ENCODE results near the gene BCL2.

Gene BCL2

GRCh38 chr18:63106727-63107126, 212.8 kb downstream of the BCL2 start:
- no peak for DNase-seq (ENCODE audit: low read depth)

- no peak for DNase-seq (ENCODE audit: low read depth)
These were observed 213.8 kb downstream of the BCL2 start for GRCh38 chr18:63105636-63106316.

GRCh38 chr18:63104868-63105267, 214.7 kb downstream of the BCL2 start:
- no peak for DNase-seq (ENCODE audit: low read depth)

DNA sequence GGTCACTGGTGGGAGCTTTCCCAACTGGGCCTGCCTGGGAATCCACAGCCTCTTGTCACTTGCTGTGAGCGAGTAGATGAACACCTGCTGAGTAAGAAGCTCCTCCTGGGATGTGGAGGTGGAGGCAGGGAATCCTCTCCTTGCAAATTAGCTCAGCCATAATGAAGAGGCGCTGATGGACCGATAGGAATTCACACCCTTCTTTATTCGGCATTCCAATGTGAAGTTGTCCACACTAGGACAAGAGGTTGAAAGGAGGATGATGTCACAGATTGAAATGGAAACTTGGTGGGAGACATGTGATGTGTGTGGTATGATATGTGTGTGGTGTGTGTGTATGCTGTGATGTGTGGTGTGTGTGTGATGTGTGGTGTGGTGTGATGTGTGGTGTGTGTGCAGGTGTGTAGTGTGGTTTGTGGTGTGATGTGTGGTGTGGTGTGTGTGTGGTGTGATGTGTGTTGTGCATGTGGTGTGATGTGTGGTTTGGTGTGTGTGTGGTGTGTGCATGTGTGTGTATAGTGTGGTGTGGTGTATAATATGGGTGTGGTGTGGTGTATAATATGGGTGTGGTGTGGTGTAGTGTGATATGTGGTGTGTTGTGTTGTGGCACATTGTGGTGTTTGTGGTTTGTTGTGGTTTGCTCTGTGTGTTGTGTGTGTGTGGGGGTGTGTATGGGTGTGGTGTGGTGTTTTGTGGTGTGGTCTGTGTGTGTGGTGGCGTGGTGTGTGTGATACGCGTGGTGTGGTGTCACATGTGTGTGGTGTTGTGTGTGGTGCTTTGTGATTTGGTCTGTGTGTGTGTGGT, 216.4 kb downstream of the BCL2 start:
- DNase-seq (ENCODE audit: low read depth), result no peak

DNA sequence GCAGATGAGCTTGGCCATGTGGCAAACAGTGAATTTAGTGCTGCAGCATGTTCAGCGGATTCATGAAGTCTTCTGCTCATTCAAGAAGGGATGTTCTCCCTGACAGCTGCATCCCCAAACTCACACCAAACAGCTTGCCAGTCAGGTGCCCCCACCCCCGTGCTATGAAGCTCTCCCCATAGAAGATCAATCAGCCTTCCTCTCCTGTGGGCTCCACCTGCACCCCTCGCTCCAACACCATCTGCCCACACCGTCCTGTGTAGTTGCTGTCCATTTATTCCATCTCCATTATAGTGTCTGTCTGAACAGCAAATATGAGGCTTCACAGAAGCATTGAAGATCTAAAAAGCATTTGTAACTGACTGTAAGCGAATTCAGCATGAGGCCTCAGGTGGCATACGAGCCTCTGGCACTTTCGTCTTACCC, 218.9 kb downstream of the BCL2 start:
- DNase-seq (ENCODE audit: low read depth), result no peak

GRCh38 chr18:63099848-63100629, 219.5 kb downstream of the BCL2 start:
- DNase-seq (ENCODE audit: low read depth), result no peak

DNA sequence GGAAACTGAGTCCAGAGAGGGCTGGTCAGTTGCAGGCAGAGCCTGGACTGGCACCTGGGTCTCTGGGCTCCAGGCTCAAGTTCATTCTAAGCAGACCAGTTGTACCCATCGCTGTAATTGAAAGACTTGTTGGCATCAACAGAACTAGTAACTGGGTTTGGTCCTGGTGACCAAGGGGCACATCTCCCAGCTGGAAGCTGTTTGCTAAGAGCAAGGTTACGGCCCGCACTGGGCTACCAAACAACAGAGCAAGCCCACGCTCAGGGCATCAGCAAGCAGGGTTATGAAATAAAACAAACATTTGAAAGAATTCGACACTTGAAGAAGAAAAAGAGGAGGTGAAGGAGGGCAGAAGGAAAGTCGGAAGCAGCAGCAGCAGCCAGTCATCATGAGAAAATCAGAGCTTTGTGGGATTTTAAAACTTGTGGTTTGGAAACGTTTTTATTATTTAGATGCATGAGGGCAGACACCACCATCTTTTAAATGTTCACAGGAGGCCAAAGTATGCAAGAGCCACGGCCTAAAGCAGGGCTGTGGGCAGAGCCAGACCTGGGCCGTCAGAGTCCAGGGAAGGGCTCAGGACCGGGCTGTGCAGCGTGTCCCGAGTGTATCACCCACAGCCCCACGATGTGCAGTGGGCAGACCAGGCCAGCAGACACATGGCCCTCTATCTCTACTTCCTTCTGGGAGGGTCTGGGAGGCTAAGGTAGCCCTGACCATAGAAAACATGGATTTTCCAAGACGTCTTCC, 220.3 kb downstream of the BCL2 start:
- no peak for DNase-seq (ENCODE audit: low read depth)

GRCh38 chr18:63098018-63098981, 221.3 kb downstream of the BCL2 start:
- no peak for DNase-seq (ENCODE audit: low read depth)

DNA sequence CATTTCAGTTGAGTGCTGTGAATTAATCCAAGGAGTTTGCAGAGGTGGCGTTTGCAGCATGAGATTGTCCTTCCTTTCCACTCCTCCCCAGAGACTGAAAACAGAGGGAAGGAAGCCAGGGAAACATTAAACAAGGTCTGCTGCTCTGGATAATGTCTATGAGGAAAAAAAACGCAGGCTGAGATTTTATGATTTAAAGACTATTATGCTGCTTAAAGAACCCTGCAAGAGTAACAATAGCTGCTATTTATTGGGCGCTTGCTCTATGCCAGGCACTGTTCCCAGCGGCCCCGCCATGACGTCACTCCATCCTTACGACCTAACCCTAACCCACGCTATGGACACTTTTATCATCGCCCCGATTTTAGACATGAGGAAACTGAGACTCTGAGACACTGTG, 222.4 kb downstream of the BCL2 start:
- no peak for DNase-seq (ENCODE audit: low read depth)

- DNase-seq (ENCODE audit: low read depth), result no peak
These were observed 223.2 kb downstream of the BCL2 start for GRCh38 chr18:63096327-63096874.

DNA sequence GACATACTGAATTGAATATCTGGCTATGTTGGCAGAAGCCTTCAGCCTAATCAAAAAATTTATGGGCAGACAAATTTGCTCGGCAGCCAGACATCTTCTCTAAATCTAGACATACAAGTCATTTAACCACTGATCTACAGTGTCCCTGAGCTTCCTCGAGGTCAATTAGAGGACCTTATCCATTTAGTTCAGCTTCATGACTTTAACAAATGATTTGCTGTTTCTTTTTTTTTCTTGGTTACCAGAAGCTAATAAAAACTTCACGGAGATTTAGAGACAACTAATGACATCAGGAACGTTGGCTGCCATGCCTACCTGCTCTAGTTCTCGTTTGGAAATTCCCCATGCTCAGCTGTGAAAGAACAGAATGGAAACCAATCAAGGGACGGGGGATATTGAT, 223.8 kb downstream of the BCL2 start:
- DNase-seq (ENCODE audit: low read depth), result no peak

DNA sequence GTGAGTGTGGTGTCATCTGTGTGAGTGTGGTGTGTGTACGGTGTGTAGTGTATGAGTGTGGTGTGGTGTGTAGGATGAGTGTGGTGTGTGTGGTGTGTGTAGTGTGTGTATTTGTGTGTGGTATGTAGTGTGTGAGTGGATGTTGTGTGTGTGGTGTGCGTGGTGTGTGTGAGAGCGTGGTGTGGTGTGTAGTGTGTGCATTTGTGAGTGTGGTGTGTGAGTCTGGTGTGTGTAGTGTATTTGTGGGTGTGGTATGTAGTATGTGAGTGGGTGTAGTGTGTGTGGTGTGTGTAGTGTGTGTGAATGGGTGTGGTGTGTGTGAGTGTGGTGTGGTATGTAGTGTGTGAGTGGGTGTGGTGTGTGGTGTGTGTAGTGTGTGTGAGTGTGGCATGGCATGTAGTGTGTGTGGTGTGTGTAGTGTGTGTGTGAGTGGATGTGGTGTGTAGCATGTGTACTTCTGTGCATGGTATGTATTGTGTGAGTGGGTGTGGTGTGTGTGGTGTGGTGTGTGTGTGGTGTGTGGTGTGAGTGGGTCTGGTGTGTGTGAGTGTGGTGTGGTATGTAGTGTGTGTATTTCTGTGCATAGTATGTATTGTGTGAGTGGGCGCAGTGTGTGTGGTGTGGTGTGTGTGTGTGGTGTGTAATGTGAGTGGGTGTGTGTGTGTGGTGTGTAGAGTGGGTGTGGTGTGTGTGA, 227.8 kb downstream of the BCL2 start:
- DNase-seq (ENCODE audit: low read depth), result no peak

DNA sequence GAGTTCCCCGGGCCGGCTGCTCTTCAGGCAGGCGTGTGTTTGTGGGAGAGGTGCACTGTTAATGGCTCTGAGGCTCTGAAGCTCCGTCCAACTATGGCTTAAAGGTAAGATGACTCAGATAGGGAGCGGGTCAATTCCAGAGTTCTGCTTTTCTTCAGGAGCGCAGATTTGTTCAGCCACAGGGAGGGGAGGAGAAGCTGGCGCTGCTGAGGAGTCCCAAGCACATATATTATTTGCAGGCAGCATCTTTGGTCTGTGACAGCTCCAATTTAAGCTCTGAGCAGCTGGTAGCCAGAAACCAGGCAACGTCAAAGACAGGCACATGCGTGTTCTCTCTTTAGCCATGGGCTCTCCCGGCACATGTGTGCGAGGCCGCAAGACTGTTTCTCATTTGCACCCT, 229.2 kb downstream of the BCL2 start:
- no peak for DNase-seq (ENCODE audit: low read depth)

GRCh38 chr18:63089041-63089440, 230.5 kb downstream of the BCL2 start:
- no peak for DNase-seq (ENCODE audit: low read depth)

DNA sequence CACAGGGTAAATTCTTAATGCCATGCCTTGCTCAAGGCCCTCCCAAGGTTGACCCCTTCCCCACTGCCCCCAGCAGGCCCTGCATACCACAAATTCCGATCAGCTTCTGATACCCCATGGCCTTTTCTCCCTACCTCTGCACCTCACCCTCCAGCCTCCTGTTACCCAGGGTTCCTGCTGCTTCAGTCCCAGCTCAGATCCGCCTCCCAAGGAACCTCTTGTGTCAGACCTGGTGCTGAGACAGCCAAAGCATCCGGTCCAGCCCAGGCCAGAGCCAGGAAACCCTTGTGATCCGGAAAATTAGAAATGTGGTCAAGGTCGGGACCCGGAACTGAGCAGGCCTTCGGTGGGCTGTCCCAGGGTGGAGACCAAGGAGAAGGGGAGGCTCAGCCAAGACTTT, 231.3 kb downstream of the BCL2 start:
- no peak for DNase-seq (ENCODE audit: low read depth)

DNA sequence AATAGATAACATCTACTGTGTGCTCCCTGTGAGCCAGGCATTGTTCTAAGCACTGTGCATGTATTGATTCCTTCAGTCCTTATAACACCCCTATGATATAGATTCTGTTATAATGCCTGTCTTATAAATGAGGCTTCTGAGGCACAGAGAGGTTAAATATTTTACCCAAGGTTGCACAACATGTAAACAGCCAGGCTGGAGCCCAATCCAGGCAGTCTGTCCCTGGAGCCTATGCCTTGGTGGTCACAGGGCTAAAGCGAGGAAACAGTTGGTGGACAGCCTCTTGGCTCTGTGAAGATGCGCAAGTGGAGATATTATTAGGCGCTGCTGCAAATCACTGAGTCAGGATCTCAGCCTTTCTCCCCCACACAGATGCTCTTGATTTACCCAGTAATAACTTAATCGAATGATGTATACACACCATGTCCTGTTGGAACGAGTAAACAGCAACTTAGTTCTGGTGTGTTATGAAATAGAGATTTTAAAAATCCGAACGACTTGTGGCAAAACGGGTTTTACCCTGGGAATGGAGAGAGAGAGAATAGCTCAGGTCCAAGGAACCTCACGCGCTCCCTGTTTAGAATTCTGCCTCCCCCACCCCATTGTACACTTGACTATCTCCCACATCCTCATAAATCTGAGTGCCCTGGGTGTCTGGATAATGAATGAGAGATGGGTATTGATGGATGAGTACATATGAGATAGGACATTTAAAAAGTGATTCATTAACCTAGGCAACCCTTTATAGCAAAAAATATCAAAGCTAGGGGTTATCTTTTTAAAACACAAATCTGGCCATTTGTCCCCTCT, 231.9 kb downstream of the BCL2 start:
- no peak for DNase-seq (ENCODE audit: low read depth)

GRCh38 chr18:63085611-63086010, 234.0 kb downstream of the BCL2 start:
- no peak for DNase-seq (ENCODE audit: low read depth)

DNA sequence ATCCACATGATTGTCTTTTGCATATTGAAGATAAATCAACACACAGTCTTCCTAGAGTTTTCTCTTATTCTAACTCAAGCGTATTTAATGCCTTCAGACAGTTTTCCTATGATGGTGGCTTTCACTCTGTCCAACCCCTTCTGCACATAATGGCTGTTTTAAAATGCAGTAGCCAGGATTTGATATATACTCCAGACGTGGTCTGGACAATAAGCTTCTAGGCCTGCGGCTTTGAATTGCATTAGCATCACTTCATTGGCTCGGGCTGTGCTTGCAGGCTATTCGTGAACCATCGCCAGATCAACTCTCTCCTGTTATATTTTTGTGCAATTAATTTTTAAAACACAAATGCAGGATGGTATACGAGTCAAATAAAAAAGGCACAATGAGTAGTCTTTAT, 235.3 kb downstream of the BCL2 start:
- no peak for DNase-seq (ENCODE audit: low read depth)

DNA sequence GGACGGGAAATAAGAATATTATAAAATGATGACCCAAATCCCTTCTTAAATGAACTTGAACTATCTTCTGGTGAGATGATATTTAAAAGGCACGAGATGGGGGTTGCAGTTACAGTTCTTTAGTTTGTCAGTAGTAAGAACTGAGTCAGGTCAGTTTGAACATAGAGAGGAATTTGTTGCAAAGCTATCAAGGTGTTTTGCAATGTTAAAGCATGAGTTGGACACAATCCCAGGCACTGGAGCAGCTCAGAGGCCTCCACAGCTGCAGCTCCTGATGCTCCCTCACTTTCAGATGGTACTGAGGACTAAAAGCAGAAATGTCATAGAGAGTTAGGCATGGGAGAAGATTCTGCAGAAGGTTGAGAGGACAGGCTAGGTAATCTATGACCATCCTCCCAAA, 236.0 kb downstream of the BCL2 start:
- DNase-seq (ENCODE audit: low read depth), result no peak
